Stimulated activated CD4-positive, alpha-beta T cell treated with anti-CD3 and anti-CD28 coated beads, TNF-alpha, amount 100 ng/mL, for 24 hours (primary cell): Measurements from ENCODE around the gene HOXC6.

Source experiments
- DNase-seq, 3 experiments: peaks; one replicate each; pipeline ENCODE4 v3.0.0-alpha.2; 2020; ENCODE audit warnings: low read depth in 3 of 3

Gene HOXC6

GRCh38 chr12:54002278-54002914 lies 25.8 kb upstream of the HOXC6 start:
- no peak for DNase-seq

- no peak for DNase-seq
Observed at GRCh38 chr12:54002915-54003389, 25.3 kb upstream of the HOXC6 start.

- no peak for DNase-seq
Observed at GRCh38 chr12:54003625-54004024, 24.6 kb upstream of the HOXC6 start.

GRCh38 chr12:54004063-54004840 lies 24.0 kb upstream of the HOXC6 start:
- no peak for DNase-seq

- DNase-seq: no peak
Observed at GRCh38 chr12:54004841-54005530, 23.3 kb upstream of the HOXC6 start.

- DNase-seq: no peak
Observed at GRCh38 chr12:54005531-54005852, 22.7 kb upstream of the HOXC6 start.

GRCh38 chr12:54005853-54006558 lies 22.2 kb upstream of the HOXC6 start:
- DNase-seq: peak; percentile 73 to 78 (median 78)

- no peak for DNase-seq
Observed at GRCh38 chr12:54006559-54007220, 21.6 kb upstream of the HOXC6 start.

- DNase-seq: no peak
Observed at GRCh38 chr12:54007538-54008259, 20.5 kb upstream of the HOXC6 start.

GRCh38 chr12:54008260-54008552 lies 20.0 kb upstream of the HOXC6 start:
- DNase-seq: no peak

GRCh38 chr12:54009171-54010052 lies 18.8 kb upstream of the HOXC6 start:
- no peak for DNase-seq

- no peak for DNase-seq
Observed at GRCh38 chr12:54010053-54010971, 17.9 kb upstream of the HOXC6 start.

GRCh38 chr12:54010972-54011664 lies 17.1 kb upstream of the HOXC6 start:
- DNase-seq: no peak

- DNase-seq: no peak
Observed at GRCh38 chr12:54011665-54012532, 16.3 kb upstream of the HOXC6 start.

- no peak for DNase-seq
Observed at GRCh38 chr12:54012631-54013409, 15.4 kb upstream of the HOXC6 start.

- DNase-seq: no peak
Observed at GRCh38 chr12:54014377-54015017, 13.7 kb upstream of the HOXC6 start.
